Dendritic cell treated with granulocyte-macrophage colony-stimulating factor and Interleukin-4, amounts not matched to agents 40 ng/mL and 50 ng/mL, for 4 days (primary cell): Measurements from ENCODE around the gene EML1.

ENCODE experiments used
- H3K27ac Mint-ChIP-seq: one replicate; pipeline ENCODE4 v1.8.0; 2022; ENCODE audit warnings: mild to moderate bottlenecking, mixed read lengths
- H3K27me3 Mint-ChIP-seq: one replicate; pipeline ENCODE4 v1.8.0; 2022; ENCODE audit warnings: mild to moderate bottlenecking, mixed read lengths
- H3K36me3 Mint-ChIP-seq: one replicate; pipeline ENCODE4 v1.8.0; 2022; ENCODE audit warnings: low read depth, mixed read lengths
- H3K4me1 Mint-ChIP-seq: one replicate; pipeline ENCODE4 v1.8.0; 2022; ENCODE audit warnings: low read depth, mixed read lengths
- H3K4me3 Mint-ChIP-seq: one replicate; pipeline ENCODE4 v1.8.0; 2022; ENCODE audit warnings: mild to moderate bottlenecking, moderate library complexity, mixed read lengths
- H3K9me3 Mint-ChIP-seq: one replicate; pipeline ENCODE4 v1.8.0; 2022; ENCODE audit warnings: mixed read lengths
- intact Hi-C: fragments of 100-400 bp; cut with micrococcal nuclease; formaldehyde crosslinking; loops from one replicate; pipeline ENCODE4 v1.15.0; 2022

EML1 gene

DNA sequence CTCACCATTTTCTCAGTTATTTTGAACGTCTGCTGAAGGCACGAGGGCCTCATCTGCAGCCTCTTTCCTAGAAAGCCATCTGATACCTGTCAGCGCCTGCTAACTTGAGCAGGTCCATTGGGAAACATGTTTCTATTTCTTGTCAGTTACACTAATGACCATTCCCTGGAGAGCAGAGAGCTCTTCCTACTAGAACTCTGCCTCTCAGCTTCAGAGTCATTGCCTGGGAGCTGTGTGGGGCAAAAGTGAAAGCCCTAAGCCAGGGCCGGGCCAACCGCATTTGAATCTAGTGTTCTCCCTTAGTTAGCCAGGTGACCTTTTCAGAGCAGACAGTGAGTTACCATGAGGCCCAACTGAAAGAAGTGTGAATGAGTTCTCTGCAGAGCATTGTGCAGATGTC lies 135.8 kb downstream of the EML1 start:
- Mint-ChIP-seq H3K27ac (no peak overlapping the region), H3K36me3 (no peaks in the 10 kb centered on the region), H3K9me3 (no peaks in the 10 kb centered on the region), H3K27me3 (no peaks in the 10 kb centered on the region), H3K4me3 (no peak overlapping the region), H3K4me1 (no peaks in the 10 kb centered on the region)
- intact Hi-C loops = no loop called here

DNA sequence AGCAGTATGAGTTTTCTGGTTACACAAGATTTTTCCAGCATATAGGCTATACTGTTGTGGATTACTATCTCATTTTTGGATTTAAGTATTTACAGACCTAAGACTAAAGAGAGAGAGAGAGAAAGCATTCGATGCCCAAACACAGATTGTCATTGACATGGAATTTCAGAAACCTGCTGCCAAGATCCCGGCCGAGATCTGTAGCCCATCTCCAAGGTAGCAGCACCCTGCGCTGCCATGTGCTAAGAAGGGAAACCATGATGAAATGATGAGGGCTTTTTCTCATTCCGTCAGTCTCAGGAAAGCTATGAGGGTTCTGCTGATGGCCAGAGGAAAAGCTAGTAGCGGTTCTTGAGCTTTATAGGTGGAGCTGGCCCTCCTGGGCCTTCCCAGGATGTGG lies 136.4 kb downstream of the EML1 start:
- H3K27me3 Mint-ChIP-seq = no peaks in the 10 kb centered on the region
- no peaks in the 10 kb centered on the region for H3K36me3 Mint-ChIP-seq
- H3K4me1 Mint-ChIP-seq = no peaks in the 10 kb centered on the region
- no peak overlapping the region for H3K27ac Mint-ChIP-seq
- H3K9me3 Mint-ChIP-seq = no peaks in the 10 kb centered on the region
- H3K4me3 Mint-ChIP-seq = no peak overlapping the region
- intact Hi-C loops = no loop called here

DNA sequence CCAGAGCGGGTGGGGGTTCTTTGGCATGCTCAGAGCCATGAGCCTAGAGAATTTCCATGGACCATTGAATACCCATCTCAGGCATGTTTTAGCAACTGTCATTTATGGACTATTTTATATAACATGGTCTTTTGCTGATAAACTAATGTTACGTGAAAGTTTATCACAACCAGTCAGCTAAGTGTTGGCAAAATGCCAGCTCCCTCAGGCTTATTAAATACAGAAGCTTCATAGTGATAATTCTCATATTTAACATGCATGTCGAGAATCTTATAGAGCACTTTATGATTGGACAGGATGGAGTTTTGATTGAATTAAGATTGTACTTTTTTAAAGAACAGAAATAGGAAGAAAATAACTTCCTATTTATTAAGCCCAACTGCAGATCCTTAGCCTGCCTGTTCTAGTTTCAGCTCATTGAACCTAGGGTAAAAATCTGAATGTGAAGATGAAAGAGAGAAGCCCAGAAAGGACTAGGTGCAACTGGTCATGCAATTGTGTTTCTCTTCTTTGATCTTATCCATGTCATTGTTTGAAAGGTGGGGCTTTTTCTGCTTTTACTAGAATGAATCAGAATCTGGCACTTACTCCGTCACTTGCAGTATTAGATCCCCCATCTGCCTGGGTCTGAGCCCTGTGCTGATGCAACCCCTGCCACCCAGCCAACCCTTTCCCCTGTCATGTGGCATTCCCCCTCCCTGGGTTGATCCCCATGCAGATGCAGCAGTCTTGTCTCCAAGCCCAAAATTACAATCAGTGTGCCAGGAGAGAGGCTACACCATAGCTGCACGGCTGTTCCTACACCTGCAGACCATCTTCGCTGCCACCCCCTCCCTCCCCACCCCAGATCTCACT lies 137.4 kb downstream of the EML1 start:
- Mint-ChIP-seq H3K27me3 (no peaks in the 10 kb centered on the region), H3K27ac (no peak overlapping the region), H3K9me3 (no peaks in the 10 kb centered on the region), H3K4me1 (no peaks in the 10 kb centered on the region), H3K36me3 (no peaks in the 10 kb centered on the region), H3K4me3 (no peak overlapping the region)
- intact Hi-C loops = no loop called here

DNA sequence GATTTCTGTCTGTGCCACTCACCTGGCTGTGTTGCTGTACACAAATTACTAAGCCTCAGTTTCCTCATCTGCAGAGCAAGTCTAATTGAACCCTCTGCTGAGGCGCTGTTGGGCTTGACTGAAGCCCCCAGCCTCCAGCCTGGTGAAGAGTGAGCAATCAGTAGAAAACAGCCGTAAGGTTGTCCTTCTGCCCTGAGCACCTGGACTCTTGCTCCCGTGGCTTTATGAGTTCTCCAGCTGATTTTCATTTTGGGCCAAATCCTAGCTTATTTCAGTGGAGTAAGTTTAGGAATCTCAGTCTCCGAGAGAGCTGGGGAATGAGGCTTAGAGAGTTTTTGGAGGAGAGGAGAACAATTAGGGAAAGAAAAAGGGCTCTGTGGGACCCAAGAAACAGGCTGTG lies 138.1 kb downstream of the EML1 start:
- Mint-ChIP-seq H3K9me3 (no peaks in the 10 kb centered on the region), H3K4me1 (no peaks in the 10 kb centered on the region), H3K36me3 (no peaks in the 10 kb centered on the region), H3K27ac (no peak overlapping the region), H3K4me3 (no peak overlapping the region), H3K27me3 (no peaks in the 10 kb centered on the region)
- intact Hi-C loops = no loop called here

DNA sequence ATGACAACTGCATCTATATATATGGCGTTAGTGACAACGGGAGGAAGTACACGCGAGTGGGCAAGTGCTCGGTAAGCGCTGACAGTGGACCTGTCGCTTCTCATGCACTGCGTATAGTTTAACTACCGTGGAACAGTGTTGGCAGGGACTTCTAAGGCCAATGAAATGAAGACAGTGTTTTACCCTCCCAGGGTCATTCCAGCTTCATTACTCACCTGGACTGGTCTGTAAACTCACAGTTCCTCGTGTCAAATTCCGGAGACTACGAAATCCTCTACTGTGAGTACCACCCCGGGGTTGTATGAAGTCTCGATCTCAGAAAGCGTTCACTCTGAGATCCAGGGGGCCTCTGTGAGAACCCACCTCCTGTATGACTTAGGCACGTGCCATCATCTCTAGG lies 142.8 kb downstream of the EML1 start:
- Mint-ChIP-seq H3K4me3 (no peak overlapping the region), H3K27ac (no peak overlapping the region), H3K36me3 (no peaks in the 10 kb centered on the region), H3K4me1 (no peaks in the 10 kb centered on the region), H3K9me3 (no peaks in the 10 kb centered on the region), H3K27me3 (no peaks in the 10 kb centered on the region)
- intact Hi-C loops = no loop called here

DNA sequence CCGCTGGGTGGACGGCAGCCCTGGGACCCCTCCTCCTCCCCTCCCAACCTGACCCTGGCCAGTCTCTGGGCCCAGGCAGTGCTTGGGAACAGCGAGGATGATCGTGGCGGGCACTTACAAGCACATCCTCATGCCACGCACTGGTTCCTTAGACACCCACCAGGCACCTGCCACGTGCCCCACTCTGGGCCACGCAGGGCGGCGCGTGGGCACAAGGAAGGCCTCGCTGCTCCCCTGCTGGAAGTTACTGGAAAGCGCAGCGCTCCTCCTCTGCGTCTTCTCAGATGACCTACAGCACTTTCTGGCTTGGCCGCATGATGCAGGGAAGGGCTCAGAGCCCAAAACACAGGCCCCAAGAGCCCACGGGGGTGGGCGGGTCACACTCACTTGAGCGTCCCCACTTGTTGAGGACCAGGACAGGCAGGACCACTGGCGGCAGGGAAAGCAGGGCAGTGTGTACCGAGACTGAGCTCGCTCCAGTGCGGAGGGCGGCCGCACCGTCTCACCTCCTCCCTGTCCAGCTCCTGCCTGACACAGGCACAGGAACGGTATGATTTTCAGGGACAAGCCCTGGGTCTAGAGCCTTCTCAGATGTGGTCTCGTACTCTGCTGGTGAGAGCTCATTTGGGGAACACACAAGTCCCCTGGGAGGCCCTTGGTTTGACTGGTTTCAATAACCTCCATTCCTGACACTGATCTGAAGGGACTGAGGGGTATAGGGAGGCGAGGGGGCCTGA lies 143.7 kb downstream of the EML1 start:
- Mint-ChIP-seq H3K36me3 (no peaks in the 10 kb centered on the region), H3K4me3 (no peak overlapping the region), H3K9me3 (no peaks in the 10 kb centered on the region), H3K27me3 (no peaks in the 10 kb centered on the region), H3K4me1 (no peaks in the 10 kb centered on the region), H3K27ac (no peak overlapping the region)
- intact Hi-C loops = no loop called here

DNA sequence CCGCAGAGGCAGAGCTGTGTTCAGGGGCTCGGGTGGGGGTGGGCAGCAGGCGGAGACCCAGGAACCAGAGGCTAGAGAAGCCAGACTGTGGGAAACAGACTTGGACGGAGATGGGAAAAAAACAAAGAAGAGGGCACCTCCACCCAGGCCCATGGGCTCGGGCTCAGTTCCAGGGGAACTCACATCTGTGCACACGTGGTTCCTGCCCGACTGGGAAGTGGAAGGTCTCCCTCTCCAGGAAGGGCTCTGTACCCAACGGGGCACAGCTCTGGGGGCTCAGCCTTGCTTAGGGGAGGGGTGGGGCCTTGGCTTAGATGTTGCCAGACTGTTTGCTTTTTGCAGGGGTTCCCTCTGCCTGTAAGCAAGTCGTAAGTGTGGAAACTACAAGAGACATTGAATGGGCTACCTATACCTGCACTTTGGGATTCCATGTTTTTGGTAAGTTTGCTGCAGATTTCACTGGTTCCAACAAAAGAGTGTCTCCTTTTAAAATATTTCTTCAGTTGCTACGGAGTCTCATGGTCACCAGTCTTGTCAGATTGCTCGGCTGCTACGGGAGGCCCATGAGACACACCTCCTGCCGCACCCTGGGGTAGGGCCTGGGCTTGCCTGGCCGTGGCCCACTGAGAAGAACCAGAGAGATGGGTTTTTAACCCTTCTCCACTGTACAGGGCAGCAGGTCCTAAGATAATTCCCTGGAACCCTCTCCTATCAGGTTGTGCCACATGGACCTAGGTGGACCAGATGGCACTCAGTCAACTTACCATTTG lies 144.4 kb downstream of the EML1 start:
- H3K4me3 Mint-ChIP-seq = no peak overlapping the region
- no peaks in the 10 kb centered on the region for H3K9me3 Mint-ChIP-seq
- no peaks in the 10 kb centered on the region for H3K27me3 Mint-ChIP-seq
- no peaks in the 10 kb centered on the region for H3K36me3 Mint-ChIP-seq
- H3K4me1 Mint-ChIP-seq = no peaks in the 10 kb centered on the region
- intact Hi-C loops = no loop called here
- H3K27ac Mint-ChIP-seq = no peak overlapping the region

DNA sequence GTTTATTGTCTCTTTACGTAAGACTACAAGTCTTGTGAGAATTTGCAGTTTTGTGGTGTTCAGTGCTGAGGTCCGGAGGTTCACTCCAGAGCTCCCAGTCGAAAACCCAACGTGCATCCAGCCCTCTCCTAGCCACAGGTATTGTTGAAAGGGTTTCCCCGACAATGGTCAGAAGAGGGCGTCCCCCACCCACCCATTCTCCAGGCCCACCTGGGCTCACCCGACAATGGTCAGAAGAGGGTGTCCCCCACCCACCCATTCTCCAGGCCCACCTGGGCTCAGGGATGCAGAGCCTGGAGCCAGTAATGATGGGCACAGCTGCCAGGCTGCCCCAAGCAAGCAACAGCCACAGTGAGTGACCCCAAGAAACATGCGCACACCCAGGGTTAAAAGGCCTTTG lies 145.2 kb downstream of the EML1 start:
- Mint-ChIP-seq H3K27me3 (peaks cover 2% of the 10 kb centered on the region), H3K36me3 (no peaks in the 10 kb centered on the region), H3K4me3 (no peak overlapping the region), H3K4me1 (no peaks in the 10 kb centered on the region), H3K27ac (no peak overlapping the region), H3K9me3 (no peaks in the 10 kb centered on the region)
- intact Hi-C loops = no loop called here

DNA sequence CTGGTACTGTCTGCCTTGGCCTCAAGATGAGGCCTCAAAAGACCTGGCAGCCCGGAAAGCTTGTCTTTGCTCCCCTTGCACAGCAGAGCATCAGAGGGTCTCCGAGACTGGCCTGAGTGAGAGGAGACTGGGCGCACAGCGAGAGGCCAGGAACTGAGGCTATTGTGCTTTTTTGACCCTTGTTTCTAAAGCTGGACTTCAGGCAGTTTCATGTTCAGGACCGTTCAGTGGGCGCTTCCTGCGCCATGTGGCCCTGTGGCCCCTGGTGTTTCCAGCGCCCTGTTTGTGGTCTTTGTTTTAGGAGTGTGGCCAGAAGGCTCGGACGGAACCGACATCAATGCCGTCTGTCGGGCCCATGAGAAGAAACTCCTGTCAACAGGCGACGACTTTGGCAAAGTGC lies 145.7 kb downstream of the EML1 start:
- Mint-ChIP-seq H3K36me3 (no peaks in the 10 kb centered on the region), H3K9me3 (no peaks in the 10 kb centered on the region), H3K27ac (no peak overlapping the region)

DNA sequence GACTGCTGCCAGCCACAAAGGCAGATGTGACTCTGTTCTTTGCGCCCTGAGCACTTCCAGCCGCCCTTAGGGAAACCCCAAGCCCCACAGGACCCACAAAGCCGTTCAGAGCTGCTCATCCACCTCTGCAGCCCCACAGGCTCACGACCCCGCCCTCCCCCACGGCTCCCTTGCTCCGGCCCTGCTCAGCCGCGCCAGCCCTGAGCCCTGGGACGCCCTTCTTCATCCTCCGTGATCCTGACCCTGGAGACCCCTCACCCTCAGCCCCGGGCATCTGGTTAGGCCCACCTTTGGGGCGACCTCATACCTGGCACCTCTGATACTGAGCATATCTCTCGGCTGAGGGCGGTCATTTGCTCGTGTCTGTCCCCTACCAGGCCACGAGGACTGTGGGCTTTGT lies 146.2 kb downstream of the EML1 start:
- Mint-ChIP-seq H3K27me3 (peaks cover 11% of the 10 kb centered on the region), H3K36me3 (no peaks in the 10 kb centered on the region)

More for the DNA sequence above, 145.7 kb downstream of the EML1 start:
- intact Hi-C loops = no loop called here
- Mint-ChIP-seq H3K4me3 (no peak overlapping the region), H3K27me3 (peaks cover 7% of the 10 kb centered on the region), H3K4me1 (no peaks in the 10 kb centered on the region)

DNA sequence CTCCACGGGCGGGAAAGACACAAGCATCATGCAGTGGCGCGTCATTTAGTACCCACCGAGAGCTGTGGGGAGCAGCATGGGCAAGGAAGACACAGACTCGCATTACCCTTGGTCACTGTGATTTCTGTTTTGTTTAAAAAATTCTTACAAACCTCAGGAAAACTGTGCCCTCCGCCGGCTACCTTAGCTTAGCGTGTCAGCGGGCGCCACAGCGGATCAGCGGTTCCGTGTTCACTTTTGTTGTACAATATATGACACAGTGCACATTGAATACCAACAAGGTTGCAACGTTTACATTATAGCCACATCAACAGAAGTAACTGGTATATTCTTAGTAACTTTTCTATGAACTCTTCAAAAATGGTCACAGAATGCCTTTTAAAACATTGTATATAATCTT lies 146.9 kb downstream of the EML1 start:
- Mint-ChIP-seq H3K27me3 (peaks cover 14% of the 10 kb centered on the region), H3K4me1 (no peaks in the 10 kb centered on the region)

More for the DNA sequence above, 146.2 kb downstream of the EML1 start:
- H3K4me1 Mint-ChIP-seq = no peaks in the 10 kb centered on the region
- H3K27ac Mint-ChIP-seq = no peak overlapping the region
- no peaks in the 10 kb centered on the region for H3K9me3 Mint-ChIP-seq
- H3K4me3 Mint-ChIP-seq = no peak overlapping the region
- intact Hi-C loops = no loop called here

DNA sequence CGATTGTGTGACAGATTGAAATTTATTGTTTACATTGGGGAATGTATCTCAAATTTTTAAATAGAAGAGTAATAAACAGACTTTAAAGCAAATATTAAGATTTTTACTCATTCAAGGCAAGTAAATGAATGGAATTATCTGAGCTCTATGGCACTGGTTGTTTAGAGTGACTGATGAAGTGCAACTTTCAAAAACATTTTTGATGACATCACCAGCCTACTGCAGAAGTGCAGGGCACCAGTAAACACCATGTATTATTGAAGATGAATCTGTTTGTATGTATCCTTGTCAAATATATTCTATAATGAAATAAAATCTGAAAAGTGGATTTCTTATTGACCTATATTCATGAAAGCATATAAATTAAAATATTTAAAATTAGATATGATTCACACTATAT lies 148.0 kb downstream of the EML1 start:
- H3K9me3 Mint-ChIP-seq = no peaks in the 10 kb centered on the region
- H3K36me3 Mint-ChIP-seq = no peaks in the 10 kb centered on the region
- H3K27ac Mint-ChIP-seq = no peak overlapping the region
- peaks cover 21% of the 10 kb centered on the region for H3K27me3 Mint-ChIP-seq
- intact Hi-C loops = no loop called here
- no peaks in the 10 kb centered on the region for H3K4me1 Mint-ChIP-seq
- H3K4me3 Mint-ChIP-seq = no peak overlapping the region

More for the DNA sequence above, 146.9 kb downstream of the EML1 start:
- no peaks in the 10 kb centered on the region for H3K9me3 Mint-ChIP-seq
- intact Hi-C loops = no loop called here
- no peaks in the 10 kb centered on the region for H3K36me3 Mint-ChIP-seq
- H3K27ac Mint-ChIP-seq = no peak overlapping the region
- H3K4me3 Mint-ChIP-seq = no peak overlapping the region

DNA sequence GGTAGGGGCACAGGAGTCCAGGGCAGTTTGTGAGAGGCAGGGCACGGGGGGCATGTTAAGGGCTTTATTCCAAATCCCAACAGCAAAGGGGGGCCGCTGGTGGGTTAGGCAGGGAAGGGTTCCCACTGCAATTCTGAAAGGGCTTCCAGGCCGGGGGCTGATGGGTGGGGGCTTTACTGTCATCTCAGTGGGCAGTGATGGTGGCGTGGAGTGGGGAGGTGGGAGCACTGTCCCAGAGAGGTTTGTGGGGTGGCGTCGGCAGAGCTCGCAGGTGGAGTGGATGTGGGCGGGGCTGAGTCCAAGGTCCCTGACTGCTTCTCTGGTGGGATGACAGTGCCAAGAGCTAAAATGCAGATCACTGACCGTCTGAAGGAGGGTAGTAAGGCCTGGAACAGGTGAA lies 150.4 kb downstream of the EML1 start:
- Mint-ChIP-seq H3K36me3 (no peaks in the 10 kb centered on the region), H3K4me1 (peaks cover 6% of the 10 kb centered on the region), H3K27me3 (peaks cover 33% of the 10 kb centered on the region), H3K4me3 (no peak overlapping the region), H3K27ac (no peak overlapping the region), H3K9me3 (no peaks in the 10 kb centered on the region)
- intact Hi-C loops = no loop called here

DNA sequence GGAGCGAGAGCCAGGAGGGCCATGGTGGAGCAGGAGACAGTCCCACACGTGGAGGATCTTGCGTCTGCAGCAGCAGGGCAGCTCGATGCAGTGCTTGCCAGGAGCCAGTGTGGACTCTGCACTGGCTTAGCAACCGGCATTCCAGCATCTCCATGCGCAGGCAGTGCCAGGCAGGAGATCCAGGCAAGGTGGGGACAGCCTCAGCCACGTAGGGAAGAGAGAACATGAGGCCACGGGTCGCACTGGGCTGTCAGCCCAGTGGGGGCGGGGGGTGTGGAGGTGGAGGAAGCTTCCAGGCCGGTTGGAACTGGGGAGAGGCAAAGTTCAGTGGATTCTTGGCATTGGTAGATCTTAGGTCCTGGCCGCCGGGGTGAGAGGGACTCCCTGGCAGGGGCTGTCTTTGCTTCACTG lies 151.0 kb downstream of the EML1 start:
- Mint-ChIP-seq H3K9me3 (no peaks in the 10 kb centered on the region), H3K4me3 (no peak overlapping the region), H3K36me3 (no peaks in the 10 kb centered on the region), H3K4me1 (peaks cover 6% of the 10 kb centered on the region), H3K27ac (no peak overlapping the region), H3K27me3 (peaks cover 33% of the 10 kb centered on the region)
- intact Hi-C loops = no loop called here
